Measurements from ENCODE around the gene PCDHB4.
A peak's percentile ranks its signal among the peaks of the same experiment; 100 is the strongest.

PCDHB4 gene

GRCh38 chr5:141101059-141101458, 20.6 kb upstream of the PCDHB4 start:
- TF ChIP-seq CTCF (IDR thresholded peaks at IDR 0.05) = no peak

- TF ChIP-seq CTCF (IDR thresholded peaks at IDR 0.05) = no peak
Observed at GRCh38 chr5:141105350-141105749, 16.3 kb upstream of the PCDHB4 start.

- TF ChIP-seq CTCF (IDR thresholded peaks at IDR 0.05) = no peak
Observed at GRCh38 chr5:141119250-141119649, 2.4 kb upstream of the PCDHB4 start.

- TF ChIP-seq CTCF (IDR thresholded peaks at IDR 0.05) = no peak
Observed at GRCh38 chr5:141121985-141122384, 367 bp downstream of the PCDHB4 start.

GRCh38 chr5:141127305-141127704, 5.7 kb downstream of the PCDHB4 start:
- TF ChIP-seq CTCF (IDR thresholded peaks at IDR 0.05) = no peak

- peak; percentile 76 for TF ChIP-seq CTCF (IDR thresholded peaks at IDR 0.05)
Observed at GRCh38 chr5:141135030-141135717, 13.6 kb downstream of the PCDHB4 start, which contains the start of gene PCDHB5. TSS of gene PCDHB5 (plus strand) at chr5:141135206. CDS start at chr5:141135435, 229 bp downstream.

- no peak for TF ChIP-seq CTCF (IDR thresholded peaks at IDR 0.05)
Observed at GRCh38 chr5:141135718-141136266, 14.2 kb downstream of the PCDHB4 start.
